ENCODE results near the gene NOXO1.

DNA sequence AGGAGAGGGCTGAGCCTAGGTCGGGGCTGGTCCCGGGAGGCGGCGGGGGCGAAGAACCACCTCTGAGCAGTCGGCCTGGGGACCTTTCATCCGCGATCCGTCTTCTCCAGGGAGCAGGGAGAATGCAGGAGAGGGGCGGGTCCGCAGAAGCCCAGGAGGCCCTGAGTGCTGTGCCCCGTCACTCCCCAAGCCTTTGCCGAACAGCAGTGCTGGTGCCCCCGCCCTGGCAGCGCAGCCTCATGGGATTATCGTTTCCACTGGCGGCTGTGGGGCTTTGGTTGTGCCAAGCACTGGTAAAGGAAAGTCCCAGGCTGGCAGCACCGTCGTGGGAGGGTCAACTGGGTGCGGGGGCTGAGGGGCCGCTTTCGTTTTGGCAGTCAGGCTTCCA lies 8.8 kb downstream of the NOXO1 start:
- TF ChIP-seq, protein P1, sequence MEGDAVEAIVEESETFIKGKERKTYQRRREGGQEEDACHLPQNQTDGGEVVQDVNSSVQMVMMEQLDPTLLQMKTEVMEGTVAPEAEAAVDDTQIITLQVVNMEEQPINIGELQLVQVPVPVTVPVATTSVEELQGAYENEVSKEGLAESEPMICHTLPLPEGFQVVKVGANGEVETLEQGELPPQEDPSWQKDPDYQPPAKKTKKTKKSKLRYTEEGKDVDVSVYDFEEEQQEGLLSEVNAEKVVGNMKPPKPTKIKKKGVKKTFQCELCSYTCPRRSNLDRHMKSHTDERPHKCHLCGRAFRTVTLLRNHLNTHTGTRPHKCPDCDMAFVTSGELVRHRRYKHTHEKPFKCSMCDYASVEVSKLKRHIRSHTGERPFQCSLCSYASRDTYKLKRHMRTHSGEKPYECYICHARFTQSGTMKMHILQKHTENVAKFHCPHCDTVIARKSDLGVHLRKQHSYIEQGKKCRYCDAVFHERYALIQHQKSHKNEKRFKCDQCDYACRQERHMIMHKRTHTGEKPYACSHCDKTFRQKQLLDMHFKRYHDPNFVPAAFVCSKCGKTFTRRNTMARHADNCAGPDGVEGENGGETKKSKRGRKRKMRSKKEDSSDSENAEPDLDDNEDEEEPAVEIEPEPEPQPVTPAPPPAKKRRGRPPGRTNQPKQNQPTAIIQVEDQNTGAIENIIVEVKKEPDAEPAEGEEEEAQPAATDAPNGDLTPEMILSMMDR (IDR thresholded peaks at IDR 0.05; ENCODE audit: extremely low read depth in 1 of 2, insufficient read depth in 1 of 2, low read depth in 1 of 2, low read length in 2 of 2), result no peak
- TF ChIP-seq POLR2AphosphoS5 (IDR thresholded peaks at IDR 0.05; ENCODE audit: insufficient read depth, low read depth, low read length) (no peak), JUN (IDR thresholded peaks at IDR 0.05; ENCODE audit: borderline replicate concordance, insufficient read depth, insufficient read length, low read depth) (no peak), POLR2A (IDR thresholded peaks at IDR 0.05; ENCODE audit: low read depth, low read length) (no peak), EZH2 (IDR thresholded peaks at IDR 0.05; ENCODE audit: borderline replicate concordance, low read depth, low read length, severe bottlenecking) (no peak), FOS (IDR thresholded peaks at IDR 0.05; ENCODE audit: borderline replicate concordance, insufficient read depth, low read length) (no peak), MAX (IDR thresholded peaks at IDR 0.05; ENCODE audit: insufficient read depth, insufficient read length) (no peak), GATA2 (IDR thresholded peaks at IDR 0.05; ENCODE audit: insufficient read depth, insufficient read length, low read depth, low read length) (no peak), MYC (IDR thresholded peaks at IDR 0.05; ENCODE audit: low read depth, low read length) (no peak)

Data from endothelial cell of umbilical vein (primary cell).